Lung (tissue), 12 donors: ENCODE data around the gene HHLA2. TPM values are rescaled to one million over a fixed set of nuclear protein-coding genes. Genes with fewer than 3 reads are reported as not detected.

Experiments
- ATAC-seq: fragments of 200-7000 bp; cut with Tn5 transposase; one replicate; pipeline ENCODE4 v1.9.1; 2020; ENCODE audit warnings: moderate number of reproducible peaks; ENCODE audit not compliant: insufficient read depth, low FRiP score
- DNase-seq, 3 donors: peaks; one replicate each; pipeline ENCODE4 v3.0.0-alpha.2; 2013 to 2017
- H3K27ac ChIP-seq, 2 donors: one replicate each; pipeline ENCODE4 v1.5.1; 2013; ENCODE audit warnings: mild to moderate bottlenecking in 2 of 2, moderate library complexity in 2 of 2, control low read depth in 1 of 2, inconsistent platforms in 1 of 2, low read depth in 1 of 2, low read length in 1 of 2
- H3K27me3 ChIP-seq, 3 donors: one replicate each; pipeline ENCODE4 v1.5.1; 2013; ENCODE audit warnings: low read length in 2 of 3; ENCODE audit not compliant: control insufficient read depth in 3 of 3, insufficient read depth in 3 of 3
- H3K36me3 ChIP-seq, 4 donors: one replicate each; pipeline ENCODE4 v1.5.1; 2013; ENCODE audit warnings: low read length in 4 of 4, mild to moderate bottlenecking in 1 of 4, moderate library complexity in 1 of 4; ENCODE audit not compliant: control insufficient read depth in 4 of 4, insufficient read depth in 4 of 4
- H3K4me1 ChIP-seq, 5 donors: one replicate each; pipeline ENCODE4 v1.5.1; 2013; ENCODE audit warnings: low read length in 5 of 5, mild to moderate bottlenecking in 2 of 5, moderate library complexity in 1 of 5; ENCODE audit not compliant: control insufficient read depth in 5 of 5, insufficient read depth in 5 of 5
- H3K4me3 ChIP-seq: one replicate; pipeline ENCODE4 v1.5.1; 2013; ENCODE audit warnings: mild to moderate bottlenecking, control low read depth, moderate library complexity
- H3K9ac ChIP-seq, 2 donors: one replicate each; pipeline ENCODE4 v1.5.1; 2013; ENCODE audit warnings: low read length in 2 of 2, control low read depth in 1 of 2; ENCODE audit not compliant: insufficient read depth in 1 of 2
- H3K9me3 ChIP-seq, 4 donors: one replicate each; pipeline ENCODE4 v1.5.1; 2013; ENCODE audit warnings: low read length in 3 of 4, mild to moderate bottlenecking in 1 of 4, moderate library complexity in 1 of 4; ENCODE audit not compliant: control insufficient read depth in 4 of 4, insufficient read depth in 3 of 4
- CTCF ChIP-seq: IDR thresholded peaks from 2 replicates; pipeline ENCODE4 v1.5.1; 2012; ENCODE audit warnings: mild to moderate bottlenecking; ENCODE audit errors: control extremely low read depth, extremely low read depth
- WGBS, 2 donors: extraction: QIAGEN DNeasy Blood & Tissue Kit; methylation state at CpG; one replicate each; pipeline ENCODE4 v1.1.7; 2013; 5-methylcytosine and 5-hydroxymethylcytosine counted together
- polyA plus RNA-seq, 2 donors: library from polyadenylated mRNA; stranded (reverse); fragments of 200-250 nt; gene quantifications; one replicate each; pipeline ENCODE4 v1.2.1, GENCODE V29; 2013
- total RNA-seq, 2 donors: library from RNA; depleted of rRNA in 1 of 2; stranded (reverse); fragments of >200 nt in 1 of 2; gene quantifications; one replicate each; pipeline ENCODE4 v1.2.1, GENCODE V29; 2014 to 2021
- donor health status: control.
- donor health status: control.
- donor health status: Bipolar disorder and iron deficiency.
- donor health status: healthy.
- donor health status: DM: yes; HTN: yes; CAD: no.

The HHLA2 gene
- total and polyA plus RNA-seq, 4 donors = 1.8 to 20.2 (median 3.5) TPM

GRCh38 chr3:108338901-108339545 is 42.7 kb downstream of the HHLA2 start:
- ATAC-seq (no peak), DNase-seq (no peak)
- Histone ChIP-seq H3K9ac (no peak overlapping the region), H3K4me3 (no peak overlapping the region), H3K4me1 (no peaks in the 10 kb centered on the region), H3K9me3 (no peaks in the 10 kb centered on the region), H3K27ac (no peak overlapping the region), H3K36me3 (no peaks in the 10 kb centered on the region), H3K27me3 (no peaks in the 10 kb centered on the region)
- no peak for TF ChIP-seq CTCF

- WGBS, 2 donors = 69 to 81% methylated on average over 6 of the region's 6 CpGs
- TF ChIP-seq CTCF = no peak
Measured at GRCh38 chr3:108341911-108342310, 45.6 kb downstream of the HHLA2 start.

GRCh38 chr3:108342837-108343486 is 46.6 kb downstream of the HHLA2 start:
- no peak for ATAC-seq
- H3K4me1 ChIP-seq = no peaks in the 10 kb centered on the region
- no peaks in the 10 kb centered on the region for H3K9me3 ChIP-seq
- H3K27me3 ChIP-seq = no peaks in the 10 kb centered on the region
- no peak for DNase-seq
- no peak for TF ChIP-seq CTCF
- WGBS, 2 donors = 53 to 60% methylated on average over 4 of the region's 4 CpGs
- no peak overlapping the region for H3K27ac ChIP-seq
- H3K4me3 ChIP-seq = no peak overlapping the region
- no peak overlapping the region for H3K9ac ChIP-seq
- H3K36me3 ChIP-seq = no peaks in the 10 kb centered on the region

More at GRCh38 chr3:108341911-108342310, 45.6 kb downstream of the HHLA2 start:
- Histone ChIP-seq H3K27ac (no peak overlapping the region), H3K4me1 (no peaks in the 10 kb centered on the region), H3K4me3 (no peak overlapping the region), H3K9me3 (no peaks in the 10 kb centered on the region), H3K9ac (no peak overlapping the region), H3K36me3 (no peaks in the 10 kb centered on the region), H3K27me3 (no peaks in the 10 kb centered on the region)
- no peak for ATAC-seq
- no peak for DNase-seq
